GM23338 (cell line): ENCODE results near the gene RTN4RL1. TPM values are rescaled to one million over a fixed set of nuclear protein-coding genes. Genes with fewer than 3 reads are reported as not detected.

Experiments used
- ATAC-seq: fragments of 200-7000 bp; cut with Tn5 transposase; 3 replicates; pipeline ENCODE4 v1.9.1; 2020
- DNase-seq: peaks from one replicate; pipeline ENCODE4 v3.0.0-alpha.2; 2015; ENCODE audit warnings: low spot score
- H2AFZ ChIP-seq: fragments of 200-600 bp; sonication (generic); 2 replicates; pipeline ENCODE4 v1.8.0; 2016; ENCODE audit warnings: antibody characterized with exemption, mild to moderate bottlenecking, moderate library complexity
- H3F3A ChIP-seq: fragments of 200-600 bp; sonication (generic); replicated peaks from 2 replicates; pipeline ENCODE4 v1.8.0; 2017; ENCODE audit warnings: antibody characterized with exemption, mixed run types, low read depth
- H3K27ac ChIP-seq: fragments of 200-600 bp; sonication (generic); 2 replicates; pipeline ENCODE4 v1.6.1; 2016; ENCODE audit warnings: low read depth
- H3K27me3 ChIP-seq: fragments of 200-600 bp; sonication (generic); 2 replicates; pipeline ENCODE4 v1.8.0; 2016; ENCODE audit warnings: mild to moderate bottlenecking, mixed run types, moderate library complexity; ENCODE audit not compliant: insufficient read depth
- H3K36me3 ChIP-seq: fragments of 200-600 bp; sonication (generic); 2 replicates; pipeline ENCODE4 v1.8.0; 2016; ENCODE audit warnings: mild to moderate bottlenecking; ENCODE audit not compliant: insufficient read depth
- H3K4me1 ChIP-seq: fragments of 200-600 bp; sonication (generic); 2 replicates; pipeline ENCODE4 v1.8.0; 2016; ENCODE audit warnings: mild to moderate bottlenecking, moderate library complexity; ENCODE audit not compliant: insufficient read depth
- H3K4me2 ChIP-seq: fragments of 200-600 bp; sonication (generic); 2 replicates; pipeline ENCODE4 v1.7.1; 2017; ENCODE audit warnings: mixed run types
- H3K4me3 ChIP-seq: fragments of 200-600 bp; sonication (generic); 2 replicates; pipeline ENCODE4 v1.6.1; 2016; ENCODE audit warnings: mixed run types
- H3K79me2 ChIP-seq: fragments of 200-600 bp; sonication (generic); replicated peaks from 2 replicates; pipeline ENCODE4 v1.8.0; 2017; ENCODE audit warnings: mild to moderate bottlenecking; ENCODE audit not compliant: insufficient read depth
- H3K9me2 ChIP-seq: fragments of 200-600 bp; sonication (generic); 2 replicates; pipeline ENCODE4 v1.8.0; 2017; ENCODE audit not compliant: insufficient read depth
- H4K20me1 ChIP-seq: fragments of 200-600 bp; sonication (generic); replicated peaks from 2 replicates; pipeline ENCODE4 v1.8.0; 2017; ENCODE audit warnings: mild to moderate bottlenecking; ENCODE audit not compliant: insufficient read depth
- H3K27ac Mint-ChIP-seq: 2 replicates; pipeline ENCODE4 v1.8.0; 2020; ENCODE audit warnings: inconsistent platforms, mild to moderate bottlenecking, moderate library complexity, mixed read lengths
- H3K27me3 Mint-ChIP-seq: 3 replicates; pipeline ENCODE4 v1.8.0; 2022; ENCODE audit warnings: low read depth, mild to moderate bottlenecking, moderate library complexity, mixed read lengths, inconsistent platforms; ENCODE audit not compliant: insufficient read depth, poor library complexity
- H3K36me3 Mint-ChIP-seq: 3 replicates; pipeline ENCODE4 v1.8.0; 2021; ENCODE audit warnings: low read depth, mild to moderate bottlenecking, inconsistent platforms, moderate library complexity, mixed read lengths
- H3K4me1 Mint-ChIP-seq: 3 replicates; pipeline ENCODE4 v1.8.0; 2020; ENCODE audit warnings: mild to moderate bottlenecking, inconsistent platforms, mixed read lengths
- H3K4me3 Mint-ChIP-seq: 3 replicates; pipeline ENCODE4 v1.8.0; 2021; ENCODE audit warnings: moderate library complexity, mild to moderate bottlenecking, inconsistent platforms, mixed read lengths
- H3K9me3 Mint-ChIP-seq: 3 replicates; pipeline ENCODE4 v1.8.0; 2020; ENCODE audit warnings: moderate library complexity, mild to moderate bottlenecking, inconsistent platforms, mixed read lengths
- CREB1 ChIP-seq: fragments of 250-450 bp; sonication (Bioruptor Pico); IDR thresholded peaks from 2 replicates; pipeline ENCODE4 v1.5.0; 2020; ENCODE audit warnings: low read depth, mild to moderate bottlenecking, moderate library complexity
- ETS1 ChIP-seq: IDR thresholded peaks from 2 replicates; pipeline ENCODE4 v1.6.1; 2016; ENCODE audit warnings: antibody characterized with exemption
- EZH2 ChIP-seq: fragments of 200-600 bp; sonication (generic); IDR thresholded peaks from one replicate; pipeline ENCODE4 v1.8.0; 2017; ENCODE audit warnings: antibody characterized with exemption, mild to moderate bottlenecking, low read depth; ENCODE audit not compliant: unreplicated experiment
- JUNB ChIP-seq: IDR thresholded peaks from one replicate; pipeline ENCODE4 v1.6.1; 2016; ENCODE audit warnings: antibody characterized with exemption; ENCODE audit not compliant: unreplicated experiment
- NANOG ChIP-seq: IDR thresholded peaks from 2 replicates; pipeline ENCODE4 v1.6.1; 2016; ENCODE audit warnings: antibody characterized with exemption, borderline replicate concordance
- STAT1 ChIP-seq: IDR thresholded peaks from one replicate; pipeline ENCODE4 v1.6.1; 2016; ENCODE audit warnings: antibody characterized with exemption; ENCODE audit not compliant: unreplicated experiment
- ZNF114 ChIP-seq: fragments of 250-450 bp; sonication (Bioruptor Pico); IDR thresholded peaks from 2 replicates; pipeline ENCODE4 v1.5.0; 2020; ENCODE audit warnings: mild to moderate bottlenecking, moderate library complexity
- ZNF331 ChIP-seq: fragments of 250-450 bp; sonication (Bioruptor Pico); IDR thresholded peaks from 2 replicates; pipeline ENCODE4 v1.5.0; 2020; ENCODE audit warnings: low read depth, mild to moderate bottlenecking, moderate library complexity
- ZNF462 ChIP-seq: fragments of 250-450 bp; sonication (Bioruptor Pico); IDR thresholded peaks from 2 replicates; pipeline ENCODE4 v1.5.0; 2020; ENCODE audit warnings: mild to moderate bottlenecking, moderate library complexity
- polyA plus RNA-seq: library from polyadenylated mRNA; unstranded; fragments of >200 nt; fragmentation: Nextera tagmentation; extraction: Ambion mirVana; gene quantifications from 2 replicates; pipeline ENCODE4 v1.2.1, GENCODE V29; 2016
- total RNA-seq: library from RNA; depleted of rRNA; stranded (reverse); fragments of >200 nt; shearing (Covaris generic); gene quantifications from 2 replicates; pipeline ENCODE4 v1.2.3, GENCODE V29; 2014

RTN4RL1 gene
- total and polyA plus RNA-seq, 2 experiments from 2014 or later: 0.17 TPM; not detected in 1

GRCh38 chr17:2043785-2044184, 18.7 kb upstream of the RTN4RL1 start:
- H3K4me1 ChIP-seq: peaks cover 7% of the 10 kb centered on the region
- ATAC-seq (no peak), DNase-seq (no peak)
- no peaks in the 10 kb centered on the region; the same call in 1 of the 2 replicates for H4K20me1 ChIP-seq
- no peak overlapping the region for H3K4me2 ChIP-seq
- TF ChIP-seq NANOG (no peak), EZH2 (no peak), ZNF114 (CRISPR knock-in tag) (no peak), STAT1 (no peak), JUNB (no peak), ZNF462 (CRISPR knock-in tag) (no peak), ETS1 (no peak), CREB1 (CRISPR knock-in tag) (no peak), ZNF331 (CRISPR knock-in tag) (no peak)
- Mint-ChIP-seq H3K27ac (no peak overlapping the region), H3K36me3 (peaks cover 16% of the 10 kb centered on the region), H3K4me3 (peak overlapping the region; percentile 97; the same call in 1 of the 3 replicates), H3K4me1 (peaks cover 5% of the 10 kb centered on the region; the same call in 2 of the 3 replicates), H3K27me3 (peaks cover 36% of the 10 kb centered on the region), H3K9me3 (no peaks in the 10 kb centered on the region)
- H3F3A ChIP-seq: peaks cover 10% of the 10 kb centered on the region; the same call in 1 of the 2 replicates
- peaks cover 7% of the 10 kb centered on the region; the same call in 1 of the 2 replicates for H3K36me3 ChIP-seq
- H3K27me3 ChIP-seq: peaks cover 37% of the 10 kb centered on the region
- no peaks in the 10 kb centered on the region for H3K9me2 ChIP-seq
- H3K79me2 ChIP-seq: no peaks in the 10 kb centered on the region
- H3K4me3 ChIP-seq: no peak overlapping the region
- H2AFZ ChIP-seq: no peak overlapping the region
- H3K27ac ChIP-seq: no peak overlapping the region
